Right cardiac atrium (tissue), 5 donors: ENCODE data around the gene YIPF4. TPM values are rescaled to one million over a fixed set of nuclear protein-coding genes. Genes with fewer than 3 reads are reported as not detected.
"Not testable (repeated sequence)": the region's sequence is repeated elsewhere in the genome, so short reads cannot be mapped to it uniquely, and the experiment has no call there.

Source experiments
- ATAC-seq, 2 donors: fragments of 200-7000 bp; cut with Tn5 transposase; one replicate each; pipeline versions ENCODE4 v1.8.0 to v1.9.1; 2020; ENCODE audit warnings: moderate library complexity in 2 of 2, mild to moderate bottlenecking in 1 of 2
- DNase-seq, 3 donors: peaks; one replicate each; pipeline ENCODE4 v3.0.0-alpha.2; 2020
- H3K27ac ChIP-seq: one replicate; pipeline ENCODE4 v1.5.1; 2013; ENCODE audit warnings: mild to moderate bottlenecking, low read length, control low read depth, moderate library complexity
- H3K27me3 ChIP-seq: one replicate; pipeline ENCODE4 v1.6.1; 2013; ENCODE audit not compliant: control insufficient read depth, insufficient read depth
- H3K4me1 ChIP-seq: one replicate; pipeline ENCODE4 v1.6.1; 2013; ENCODE audit warnings: low read length; ENCODE audit not compliant: control insufficient read depth, insufficient read depth
- H3K4me3 ChIP-seq: one replicate; pipeline ENCODE4 v1.5.1; 2013; ENCODE audit warnings: low read length, control low read depth
- H3K9me3 ChIP-seq: one replicate; pipeline ENCODE4 v1.6.1; 2013; ENCODE audit warnings: low read length; ENCODE audit not compliant: control insufficient read depth
- WGBS: extraction: QIAGEN DNeasy Blood & Tissue Kit; methylation state at CpG from one replicate; pipeline ENCODE4 v1.1.7; 2013; 5-methylcytosine and 5-hydroxymethylcytosine counted together
- intact Hi-C, 4 donors: fragments of 100-400 bp; cut with DNase I; formaldehyde crosslinking; loops; one replicate each; pipeline versions ENCODE4 v1.11.0 to v1.14.0; 2022 to 2023
- polyA plus RNA-seq: library from polyadenylated mRNA; stranded (reverse); fragments of 200-250 nt; gene quantifications from one replicate; pipeline ENCODE4 v1.2.3, GENCODE V29; 2013
- total RNA-seq, 4 donors: library from RNA; stranded (reverse); fragmentation: NEBNext Ultra II Directional; extraction: Animal tissue kit (Norgen Biotek cat#: 25700); gene quantifications; one replicate each; pipeline ENCODE4 v1.2.1, GENCODE V29; 2021
- donor health status: healthy with polysubstance abuse.
- donor health status: DM: no; HTN: yes; CAD: no.
- donor health status: DM: no; HTN: no; CAD: no.
- donor health status: DM: no; HTN: yes; CAD: no; lungs with severe emphysema.
- donor health status: DM: yes; HTN: yes; CAD: no.

Gene YIPF4
- total and polyA plus RNA-seq, 5 donors, result 30.8 to 60.8 (median 52.9) TPM

- WGBS, result 62% methylated on average over 4 of the region's 4 CpGs
- Histone ChIP-seq H3K9me3 (no peaks in the 10 kb centered on the region), H3K27ac (no peak overlapping the region), H3K4me3 (no peak overlapping the region), H3K27me3 (no peaks in the 10 kb centered on the region), H3K4me1 (no peaks in the 10 kb centered on the region)
- intact Hi-C loops, result no loop called here
- DNase-seq (no peak), ATAC-seq (peak in 1 of 2 donors; percentile 45)
Observed at GRCh38 chr2:32289165-32289999, 11.7 kb downstream of the YIPF4 start.

- Histone ChIP-seq H3K4me3 (no peak overlapping the region), H3K4me1 (no peaks in the 10 kb centered on the region), H3K27me3 (no peaks in the 10 kb centered on the region), H3K27ac (no peak overlapping the region), H3K9me3 (no peaks in the 10 kb centered on the region)
- 80% methylated on average over 2 of the region's 2 CpGs for WGBS
- no peak for ATAC-seq
- intact Hi-C loops, result no loop called here
- no peak for DNase-seq
Observed at GRCh38 chr2:32290000-32290339, 12.3 kb downstream of the YIPF4 start.

- no peak for ATAC-seq
- Histone ChIP-seq H3K4me1 (no peaks in the 10 kb centered on the region), H3K4me3 (no peak overlapping the region), H3K9me3 (no peaks in the 10 kb centered on the region), H3K27ac (no peak overlapping the region), H3K27me3 (no peaks in the 10 kb centered on the region)
- DNase-seq, result no peak
- 39% methylated on average over 2 of the region's 2 CpGs for WGBS
- intact Hi-C loops, result no loop called here
Observed at GRCh38 chr2:32291746-32292145, 14.0 kb downstream of the YIPF4 start.

- H3K4me1 ChIP-seq, H3K27ac ChIP-seq, ATAC-seq, intact Hi-C loops, H3K27me3 ChIP-seq, DNase-seq, H3K4me3 ChIP-seq, H3K9me3 ChIP-seq: not testable (repeated sequence)
- 98% methylated on average over 17 of the region's 26 CpGs for WGBS
Observed at GRCh38 chr2:32293493-32293892, 15.8 kb downstream of the YIPF4 start.

- 98% methylated on average over 43 of the region's 43 CpGs for WGBS
- H3K4me3 ChIP-seq, H3K4me1 ChIP-seq, H3K9me3 ChIP-seq, ATAC-seq, DNase-seq, intact Hi-C loops, H3K27me3 ChIP-seq, H3K27ac ChIP-seq: not testable (repeated sequence)
Observed at GRCh38 chr2:32293966-32294562, 16.4 kb downstream of the YIPF4 start.

GRCh38 chr2:32310577-32310976 lies 32.9 kb downstream of the YIPF4 start:
- H3K4me3 ChIP-seq, result no peak overlapping the region
- 96% methylated on average over 7 of the region's 7 CpGs for WGBS
- H3K27ac ChIP-seq, result no peak overlapping the region
- intact Hi-C loops, result no loop called here
- H3K27me3 ChIP-seq, result no peaks in the 10 kb centered on the region
- H3K9me3 ChIP-seq, result no peaks in the 10 kb centered on the region
- H3K4me1 ChIP-seq, result no peaks in the 10 kb centered on the region
- DNase-seq, result no peak
- no peak for ATAC-seq

- WGBS, result 88% methylated on average over 1 of the region's 1 CpG
- Histone ChIP-seq H3K27me3 (no peaks in the 10 kb centered on the region), H3K9me3 (no peaks in the 10 kb centered on the region), H3K4me1 (no peaks in the 10 kb centered on the region), H3K4me3 (no peak overlapping the region), H3K27ac (no peak overlapping the region)
- DNase-seq, result no peak
- ATAC-seq, result no peak
- intact Hi-C loops, result no loop called here
Observed at GRCh38 chr2:32314886-32315285, 37.2 kb downstream of the YIPF4 start.

GRCh38 chr2:32328679-32329078 lies 51.0 kb downstream of the YIPF4 start:
- 100% methylated on average over 1 of the region's 1 CpG for WGBS
- H3K27ac ChIP-seq, intact Hi-C loops, H3K4me1 ChIP-seq, H3K27me3 ChIP-seq, H3K9me3 ChIP-seq, DNase-seq, ATAC-seq, H3K4me3 ChIP-seq: not testable (repeated sequence)

GRCh38 chr2:32329180-32329980 lies 51.7 kb downstream of the YIPF4 start:
- ATAC-seq, result peak in 1 of 2 donors; percentile 19
- DNase-seq, H3K27ac ChIP-seq, H3K4me3 ChIP-seq, intact Hi-C loops, H3K9me3 ChIP-seq, H3K4me1 ChIP-seq, H3K27me3 ChIP-seq: not testable (repeated sequence)
- 90% methylated on average over 14 of the region's 14 CpGs for WGBS

GRCh38 chr2:32330136-32330535 lies 52.4 kb downstream of the YIPF4 start:
- H3K27ac ChIP-seq, result no peak overlapping the region
- no peaks in the 10 kb centered on the region for H3K4me1 ChIP-seq
- DNase-seq, result no peak
- H3K4me3 ChIP-seq, result no peak overlapping the region
- intact Hi-C loops, result no loop called here
- H3K9me3 ChIP-seq, result no peaks in the 10 kb centered on the region
- WGBS, result 65% methylated on average over 2 of the region's 2 CpGs
- H3K27me3 ChIP-seq, result no peaks in the 10 kb centered on the region
- no peak for ATAC-seq

GRCh38 chr2:32342801-32343200 lies 65.1 kb downstream of the YIPF4 start:
- H3K4me3 ChIP-seq, result no peak overlapping the region

More at GRCh38 chr2:32342801-32343200, 65.1 kb downstream of the YIPF4 start:
- DNase-seq, result no peak
- intact Hi-C loops, result no loop called here
- 36% methylated on average over 2 of the region's 2 CpGs for WGBS
- Histone ChIP-seq H3K27me3 (no peaks in the 10 kb centered on the region), H3K4me1 (no peaks in the 10 kb centered on the region), H3K9me3 (no peaks in the 10 kb centered on the region), H3K27ac (no peak overlapping the region)
- ATAC-seq, result no peak
